Heart right ventricle (tissue), 16 donors: ENCODE data around the gene VPS8. TPM values are rescaled to one million over a fixed set of nuclear protein-coding genes. Genes with fewer than 3 reads are reported as not detected.

Source experiments
- ATAC-seq, 8 donors: fragments of 200-7000 bp; cut with Tn5 transposase; one replicate each; pipeline ENCODE4 v1.9.1; 2020; ENCODE audit warnings: mild to moderate bottlenecking in 8 of 8, moderate library complexity in 8 of 8, moderate number of reproducible peaks in 1 of 8
- DNase-seq, 2 donors: peaks; one replicate each; pipeline ENCODE4 v3.0.0-alpha.2; 2020
- H3K27ac ChIP-seq, 10 donors: fragments of 200-600 bp; sonication (generic) in 2 of 10; one replicate each; pipeline versions ENCODE4 v1.5.0 to v1.8.0; 2020 to 2022; ENCODE audit warnings: mild to moderate bottlenecking in 3 of 10
- H3K27me3 ChIP-seq, 7 donors: fragments of 200-600 bp; one replicate each; pipeline ENCODE4 v1.8.0; 2021 to 2022; ENCODE audit warnings: mild to moderate bottlenecking in 2 of 7
- H3K36me3 ChIP-seq, 9 donors: fragments of 200-600 bp; sonication (generic) in 1 of 9; one replicate each; pipeline versions ENCODE4 v1.5.0 to v1.8.0; 2020 to 2022; ENCODE audit warnings: mild to moderate bottlenecking in 2 of 9
- H3K4me1 ChIP-seq, 9 donors: fragments of 200-600 bp; sonication (generic) in 1 of 9; one replicate each; pipeline versions ENCODE4 v1.5.0 to v1.8.0; 2020 to 2022; ENCODE audit warnings: mild to moderate bottlenecking in 4 of 9
- H3K4me3 ChIP-seq, 10 donors: fragments of 200-600 bp; sonication (generic) in 2 of 10; one replicate each; pipeline versions ENCODE4 v1.5.0 to v1.8.0; 2020 to 2022; ENCODE audit warnings: mild to moderate bottlenecking in 7 of 10, moderate library complexity in 2 of 10
- H3K9me3 ChIP-seq, 11 donors: fragments of 200-600 bp in 10 of 11; sonication (generic) in 2 of 11; one replicate each; pipeline versions ENCODE4 v1.5.0 to v1.8.0; 2013 to 2022; ENCODE audit warnings: mild to moderate bottlenecking in 2 of 11, control low read depth in 1 of 11, moderate library complexity in 1 of 11
- CTCF ChIP-seq, 9 donors: fragments of 200-600 bp; sonication (generic) in 2 of 9; IDR thresholded peaks; one replicate each; pipeline versions ENCODE4 v1.5.0 to v1.8.0; 2021 to 2022; ENCODE audit warnings: antibody characterized with exemption in 9 of 9, mild to moderate bottlenecking in 5 of 9, moderate library complexity in 1 of 9
- WGBS, 2 donors: extraction: QIAGEN DNeasy Blood & Tissue Kit; methylation state at CpG; one replicate each; pipeline ENCODE4 v1.1.7; 2013; ENCODE audit warnings: inconsistent platforms in 1 of 2; 5-methylcytosine and 5-hydroxymethylcytosine counted together
- intact Hi-C, 10 donors: fragments of 100-400 bp; cut with DNase I; formaldehyde crosslinking; loops; one replicate each; pipeline versions ENCODE4 v1.11.1 to v1.14.2; 2022
- polyA plus RNA-seq, 2 donors: library from polyadenylated mRNA; stranded (reverse); fragments of 200-250 nt; gene quantifications; one replicate each; pipeline ENCODE4 v1.2.3, GENCODE V29; 2013
- total RNA-seq, 10 donors: library from RNA; stranded (reverse); fragmentation: NEBNext Ultra II Directional in 3 of 10; extraction: Animal tissue kit (Norgen Biotek cat#: 25700) in 3 of 10; gene quantifications; one replicate each; pipeline versions ENCODE4 v1.2.1 to v1.2.4, GENCODE V29; 2021 to 2023
- donor health status: Arrhythmogenic right ventricular cardiomyopathy.
- donor health status: ischemic (EF 13 %, LVEDD 7.1; RV severe dilation, severe dysfunction).
- donor health status: healthy with polysubstance abuse.
- donor health status: DM: no; HTN: yes; CAD: no.
- donor health status: DM: no; HTN: no; CAD: no.
- donor health status: ischemic (EF 25% LVEDD 6.9; RV normal size, moderate dysfunction).
- donor health status: ischemic (EF 25% LVEDD 5.7; RV mildly dilated, moderate dysfunction).
- donor health status: healthy.
- donor health status: DM: yes; HTN: yes; CAD: no.
- donor health status: Ischemic cardiomyopathy.
- donor health status: ischemic (EF 35%, LVEDD 5.7; RV mildly dilated, moderate dysfunction).
- donor health status: nonischemic (EF 11% LVEDD 7.7; RV severe dilation, severe dysfunction).
- donor health status: DM: yes; HTN: yes; CAD: no.
- donor health status: PGD.
- donor health status: ischemic (EF 29% LVEDD 5.4; RV normal size, mild dysfunction).
- donor health status: nonischemic (EF 23%, LVEDD 6.1; RV moderate dilation, normal function).

VPS8 gene
- total and polyA plus RNA-seq, 12 donors: 11.1 to 123 (median 80.6) TPM

GRCh38 chr3:184807549-184807948, 4.4 kb upstream of the VPS8 start:
- no peak for TF ChIP-seq CTCF (IDR thresholded peaks at IDR 0.05)
- Histone ChIP-seq H3K4me3 (no peak overlapping the region), H3K27me3 (no peaks in the 10 kb centered on the region), H3K27ac (no peak overlapping the region), H3K9me3 (no peaks in the 10 kb centered on the region), H3K36me3 (no peaks in the 10 kb centered on the region), H3K4me1 (peaks cover 0 to 54% (median 16%) of the 10 kb centered on the region in 9 donors)
- DNase-seq (no peak), ATAC-seq (no peak)
- 90 to 92% methylated on average over 3 of the region's 3 CpGs for WGBS, 2 donors
- intact Hi-C loops: no loop called here

GRCh38 chr3:184808021-184808420, 3.9 kb upstream of the VPS8 start:
- Histone ChIP-seq H3K4me1 (peaks cover 2 to 58% (median 20%) of the 10 kb centered on the region in 9 donors), H3K27me3 (no peaks in the 10 kb centered on the region), H3K27ac (no peak overlapping the region), H3K9me3 (no peaks in the 10 kb centered on the region), H3K36me3 (no peaks in the 10 kb centered on the region), H3K4me3 (no peak overlapping the region)
- intact Hi-C loops: no loop called here
- DNase-seq: no peak
- 37 to 41% methylated on average over 4 of the region's 4 CpGs for WGBS, 2 donors
- no peak for ATAC-seq
- peak in 2 of 9 donors; percentile 7 to 12 for TF ChIP-seq CTCF (IDR thresholded peaks at IDR 0.05)

- Histone ChIP-seq H3K9me3 (no peaks in the 10 kb centered on the region), H3K36me3 (no peaks in the 10 kb centered on the region), H3K4me3 (no peak overlapping the region), H3K27ac (no peak overlapping the region), H3K4me1 (peaks cover 4 to 65% (median 38%) of the 10 kb centered on the region in 9 donors), H3K27me3 (no peaks in the 10 kb centered on the region)
- intact Hi-C loops: no loop called here
- ATAC-seq (no peak), DNase-seq (no peak)
- TF ChIP-seq CTCF (IDR thresholded peaks at IDR 0.05): no peak
- WGBS, 2 donors: 88 to 89% methylated on average over 3 of the region's 3 CpGs
Measured at GRCh38 chr3:184810146-184810545, 1.8 kb upstream of the VPS8 start.

- 95 to 96% methylated on average over 3 of the region's 3 CpGs for WGBS, 2 donors
- DNase-seq: no peak
- H3K4me1 ChIP-seq: peaks cover 4 to 65% (median 39%) of the 10 kb centered on the region in 9 donors
- no peak for TF ChIP-seq CTCF (IDR thresholded peaks at IDR 0.05)
- intact Hi-C loops: no loop called here
- H3K27me3 ChIP-seq: no peaks in the 10 kb centered on the region
- ATAC-seq: no peak
- H3K4me3 ChIP-seq: no peak overlapping the region
- H3K9me3 ChIP-seq: no peaks in the 10 kb centered on the region
- peaks cover 0 to 4% (median 0%) of the 10 kb centered on the region in 9 donors for H3K36me3 ChIP-seq
- peak overlapping the region in 1 of 10 donors; percentile 92 for H3K27ac ChIP-seq
Measured at GRCh38 chr3:184811034-184811433, 932 bp upstream of the VPS8 start.
